Esophagus (tissue), 2 donors: ENCODE measurements around the gene MTHFD1L. TPM values are rescaled to one million over a fixed set of nuclear protein-coding genes. Genes with fewer than 3 reads are reported as not detected.

Experiments
- H3K27ac ChIP-seq, 2 donors: one replicate each; pipeline ENCODE4 v1.5.1; 2013; ENCODE audit warnings: low read depth in 2 of 2, mild to moderate bottlenecking in 2 of 2, inconsistent platforms in 1 of 2, low read length in 1 of 2, moderate library complexity in 1 of 2
- H3K27me3 ChIP-seq, 2 donors: one replicate each; pipeline ENCODE4 v1.6.1; 2013; ENCODE audit warnings: low read length in 2 of 2, control low read depth in 1 of 2, mild to moderate bottlenecking in 1 of 2; ENCODE audit not compliant: insufficient read depth in 2 of 2, control insufficient read depth in 1 of 2
- H3K36me3 ChIP-seq, 2 donors: one replicate each; pipeline ENCODE4 v1.6.1; 2013; ENCODE audit warnings: low read length in 1 of 2; ENCODE audit not compliant: control insufficient read depth in 2 of 2, insufficient read depth in 2 of 2
- H3K4me1 ChIP-seq, 2 donors: one replicate each; pipeline ENCODE4 v1.6.1; 2013; ENCODE audit warnings: low read length in 1 of 2; ENCODE audit not compliant: control insufficient read depth in 2 of 2, insufficient read depth in 2 of 2
- H3K4me3 ChIP-seq, 2 donors: one replicate each; pipeline ENCODE4 v1.5.1; 2013; ENCODE audit warnings: low read length in 2 of 2, mild to moderate bottlenecking in 2 of 2, low read depth in 1 of 2, moderate library complexity in 1 of 2
- H3K9me3 ChIP-seq, 2 donors: one replicate each; pipeline ENCODE4 v1.6.1; 2013; ENCODE audit warnings: mild to moderate bottlenecking in 2 of 2, low read depth in 1 of 2, low read length in 1 of 2, moderate library complexity in 1 of 2; ENCODE audit not compliant: control insufficient read depth in 2 of 2, insufficient read depth in 1 of 2
- WGBS, 2 donors: extraction: QIAGEN DNeasy Blood & Tissue Kit; methylation state at CpG; one replicate each; pipeline ENCODE4 v1.1.7; 2013; 5-methylcytosine and 5-hydroxymethylcytosine counted together
- polyA plus RNA-seq, 2 donors: library from polyadenylated mRNA; stranded (reverse); fragments of 200-250 nt; gene quantifications; one replicate each; pipeline ENCODE4 v1.2.3, GENCODE V29; 2013
- donor health status: healthy with polysubstance abuse.
- donor health status: Bipolar disorder and iron deficiency.

MTHFD1L gene
- polyA plus RNA-seq, 2 donors: 1.6 to 4.1 TPM

DNA sequence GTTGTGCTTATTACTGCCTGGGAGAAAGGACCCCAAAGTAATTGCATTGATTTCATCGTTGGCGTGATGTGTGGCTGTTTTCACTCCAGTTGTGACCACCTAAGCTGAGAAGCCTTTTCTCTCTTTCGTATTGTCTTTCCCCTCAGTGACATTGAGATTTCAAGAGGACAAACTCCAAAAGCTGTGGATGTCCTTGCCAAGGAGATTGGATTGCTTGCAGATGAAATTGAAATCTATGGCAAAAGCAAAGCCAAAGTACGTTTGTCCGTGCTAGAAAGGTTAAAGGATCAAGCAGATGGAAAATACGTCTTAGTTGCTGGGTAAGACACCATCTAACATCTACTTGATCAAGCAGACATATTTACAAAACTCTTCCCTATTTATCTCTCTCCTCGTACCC lies 60.5 kb downstream of the MTHFD1L start:
- 76 to 80% methylated on average over 7 of the region's 7 CpGs for WGBS, 2 donors
- no peak overlapping the region for H3K4me3 ChIP-seq
- H3K36me3 ChIP-seq: peaks cover 0 to 2% of the 10 kb centered on the region in 2 donors
- H3K4me1 ChIP-seq: no peaks in the 10 kb centered on the region
- H3K27me3 ChIP-seq: no peaks in the 10 kb centered on the region
- no peak overlapping the region for H3K27ac ChIP-seq
- no peaks in the 10 kb centered on the region for H3K9me3 ChIP-seq

DNA sequence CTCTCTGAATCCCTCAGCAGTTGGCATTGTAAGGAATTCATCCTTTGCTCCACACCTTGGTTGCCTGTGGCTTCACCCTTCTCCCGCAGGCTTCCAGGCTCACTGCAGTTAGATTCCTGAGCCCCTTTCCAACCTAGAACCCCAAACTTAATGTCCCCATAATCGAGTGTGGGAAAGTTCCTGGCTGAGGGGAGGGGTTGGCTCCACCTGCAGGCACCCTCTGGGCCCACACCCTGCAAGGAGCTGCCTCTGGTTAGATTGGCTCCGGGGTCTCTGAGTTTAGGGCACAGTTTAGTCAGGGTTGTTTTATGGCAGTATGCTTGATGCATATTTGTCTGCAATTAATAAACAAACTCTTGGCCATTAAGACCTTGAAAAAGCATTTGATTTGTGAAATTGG lies 63.4 kb downstream of the MTHFD1L start:
- Histone ChIP-seq H3K9me3 (no peaks in the 10 kb centered on the region), H3K4me3 (no peak overlapping the region), H3K4me1 (no peaks in the 10 kb centered on the region), H3K27ac (no peak overlapping the region), H3K36me3 (no peaks in the 10 kb centered on the region), H3K27me3 (no peaks in the 10 kb centered on the region)
- WGBS, 2 donors: 78 to 82% methylated on average over 3 of the region's 3 CpGs

DNA sequence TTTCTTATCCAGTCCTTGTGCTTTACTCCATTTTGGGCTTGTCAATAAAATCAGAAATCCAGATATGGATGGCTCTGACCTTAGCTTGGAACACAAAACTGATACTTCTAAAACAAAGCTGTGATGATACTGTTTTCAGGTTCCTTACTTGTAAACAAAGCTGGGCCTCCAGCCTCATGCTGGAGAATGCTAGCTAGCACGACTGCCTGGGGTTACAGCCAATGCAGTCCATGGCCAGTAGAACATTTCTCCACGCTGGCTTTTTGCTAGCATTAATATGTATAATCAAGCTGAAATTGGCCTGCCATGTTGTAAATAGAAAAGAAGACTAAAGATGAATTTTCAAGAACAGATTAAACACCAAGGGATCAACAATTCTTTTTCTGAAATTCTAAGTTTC lies 63.9 kb downstream of the MTHFD1L start:
- H3K9me3 ChIP-seq: no peaks in the 10 kb centered on the region
- no peaks in the 10 kb centered on the region for H3K4me1 ChIP-seq
- no peaks in the 10 kb centered on the region for H3K27me3 ChIP-seq
- no peaks in the 10 kb centered on the region for H3K36me3 ChIP-seq
- no peak overlapping the region for H3K4me3 ChIP-seq
- H3K27ac ChIP-seq: no peak overlapping the region
- WGBS, 2 donors: 70 to 71% methylated on average over 2 of the region's 2 CpGs

DNA sequence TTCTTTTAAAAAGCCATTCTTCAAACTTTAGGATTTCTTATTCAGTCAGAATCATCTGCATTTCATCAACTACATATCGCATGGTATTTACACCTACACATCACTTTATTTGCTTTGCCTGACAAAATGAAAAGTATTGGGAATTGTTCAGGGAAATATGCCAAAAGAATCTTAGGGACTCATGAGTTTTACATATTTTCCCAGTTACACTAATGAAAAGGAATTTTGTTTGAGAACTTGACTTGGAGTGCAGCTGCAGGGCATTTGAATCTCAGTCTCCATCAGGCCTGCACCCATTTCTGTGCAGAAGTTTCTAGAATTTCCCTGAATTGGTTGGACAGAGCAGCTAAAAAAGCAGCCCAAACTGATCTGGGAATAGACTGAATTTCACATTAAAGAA lies 65.3 kb downstream of the MTHFD1L start:
- WGBS, 2 donors: 29 to 38% methylated on average over 1 of the region's 1 CpG
- H3K4me3 ChIP-seq: no peak overlapping the region

DNA sequence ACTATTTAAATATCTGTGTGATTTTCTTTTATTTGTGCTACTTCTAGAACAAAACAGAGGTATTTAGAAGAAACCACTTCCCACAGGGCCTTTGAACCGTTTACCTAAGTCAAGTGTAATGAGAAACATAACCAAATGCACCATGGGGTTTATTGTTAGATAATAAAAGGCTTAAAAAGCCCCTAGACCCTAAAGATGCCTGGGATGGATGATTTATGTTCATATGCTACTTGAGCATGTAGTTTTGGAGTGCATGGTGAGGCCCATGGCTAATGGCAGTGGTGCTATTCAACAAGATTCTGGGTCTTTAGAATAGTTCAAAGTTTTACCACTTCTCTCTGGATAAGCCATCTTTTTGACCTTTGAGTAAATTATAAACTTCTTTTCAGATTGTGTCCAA lies 65.9 kb downstream of the MTHFD1L start:
- Histone ChIP-seq H3K27ac (no peak overlapping the region), H3K27me3 (no peaks in the 10 kb centered on the region), H3K4me3 (no peak overlapping the region), H3K9me3 (no peaks in the 10 kb centered on the region), H3K4me1 (no peaks in the 10 kb centered on the region), H3K36me3 (no peaks in the 10 kb centered on the region)
- WGBS, 2 donors: 62 to 67% methylated on average over 1 of the region's 1 CpG

More for the DNA sequence above, 65.3 kb downstream of the MTHFD1L start:
- no peaks in the 10 kb centered on the region for H3K4me1 ChIP-seq
- no peaks in the 10 kb centered on the region for H3K9me3 ChIP-seq
- H3K27me3 ChIP-seq: no peaks in the 10 kb centered on the region
- no peaks in the 10 kb centered on the region for H3K36me3 ChIP-seq
- H3K27ac ChIP-seq: no peak overlapping the region

DNA sequence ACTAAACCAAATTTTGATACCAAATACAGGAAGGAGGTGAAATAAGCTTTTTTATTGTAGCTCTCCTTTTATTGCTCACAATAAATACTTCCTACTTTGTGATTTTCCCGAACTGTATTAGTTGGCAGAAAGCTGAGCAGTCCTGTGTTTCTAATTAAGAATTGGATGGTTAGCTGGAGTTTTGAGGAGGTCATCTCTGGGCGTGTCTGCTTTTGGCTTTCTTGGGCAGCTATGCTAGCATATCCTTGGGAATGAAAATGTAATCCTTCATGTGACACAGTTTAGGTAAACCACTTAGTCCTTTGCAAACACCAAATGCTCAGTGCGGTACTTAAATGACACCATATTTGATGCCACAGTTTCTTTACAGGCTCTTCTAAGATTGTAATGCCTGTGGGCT lies 67.5 kb downstream of the MTHFD1L start:
- no peaks in the 10 kb centered on the region for H3K9me3 ChIP-seq
- H3K27ac ChIP-seq: no peak overlapping the region
- H3K36me3 ChIP-seq: no peaks in the 10 kb centered on the region
- H3K4me1 ChIP-seq: no peaks in the 10 kb centered on the region
- 65 to 71% methylated on average over 3 of the region's 3 CpGs for WGBS, 2 donors
- no peak overlapping the region for H3K4me3 ChIP-seq
- no peaks in the 10 kb centered on the region for H3K27me3 ChIP-seq

DNA sequence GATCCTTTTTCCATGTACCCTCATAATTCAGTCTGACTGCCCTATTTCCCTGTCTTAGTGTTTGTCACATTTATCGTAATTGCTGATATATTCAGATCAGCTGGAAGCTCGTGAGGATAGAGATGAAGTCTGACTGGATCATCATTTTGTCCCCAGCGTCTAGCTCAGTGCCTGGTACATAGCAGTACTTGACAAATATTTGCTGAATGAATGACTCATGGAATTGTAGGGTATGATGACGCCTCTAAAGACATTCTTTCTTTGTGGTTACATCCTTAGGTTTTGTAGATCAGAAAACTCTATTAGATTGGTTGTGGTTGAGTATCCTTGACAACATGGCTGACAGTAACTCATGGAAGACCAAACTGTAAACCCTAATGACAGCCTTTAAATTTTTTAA lies 68.9 kb downstream of the MTHFD1L start:
- WGBS, 2 donors: 93 to 94% methylated on average over 4 of the region's 4 CpGs
- no peaks in the 10 kb centered on the region for H3K9me3 ChIP-seq
- H3K4me1 ChIP-seq: no peaks in the 10 kb centered on the region
- no peaks in the 10 kb centered on the region for H3K27me3 ChIP-seq
- H3K27ac ChIP-seq: no peak overlapping the region
- H3K4me3 ChIP-seq: no peak overlapping the region
- H3K36me3 ChIP-seq: no peaks in the 10 kb centered on the region

DNA sequence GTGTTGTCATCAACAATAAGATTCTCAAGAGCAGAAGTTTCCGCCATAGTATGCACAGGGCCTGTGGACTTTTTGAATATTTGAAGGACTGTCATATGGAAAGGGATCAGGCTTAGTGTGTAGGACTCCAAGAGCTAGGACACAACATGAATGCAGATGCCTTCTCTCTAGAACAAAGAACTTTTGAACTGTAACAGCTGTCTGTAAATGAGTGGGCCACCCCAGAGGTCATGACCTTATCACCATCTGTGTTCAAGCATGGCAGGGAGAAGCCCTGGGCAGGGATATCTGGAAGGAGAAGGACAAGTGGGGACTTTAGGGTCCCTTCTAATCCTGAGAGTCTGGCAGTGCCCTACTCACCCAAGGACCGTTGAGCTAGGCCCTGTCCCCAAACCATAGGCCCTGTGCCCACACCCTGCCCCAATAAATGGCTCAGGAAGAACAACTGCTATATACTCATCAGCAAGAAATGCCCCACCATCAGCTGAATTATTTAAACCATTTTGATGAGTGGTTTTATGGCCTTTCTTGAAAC lies 70.6 kb downstream of the MTHFD1L start:
- Histone ChIP-seq H3K4me1 (no peaks in the 10 kb centered on the region), H3K36me3 (no peaks in the 10 kb centered on the region), H3K4me3 (no peak overlapping the region), H3K27ac (no peak overlapping the region), H3K27me3 (no peaks in the 10 kb centered on the region), H3K9me3 (no peaks in the 10 kb centered on the region)
- WGBS, 2 donors: 92 to 99% methylated on average over 2 of the region's 2 CpGs

DNA sequence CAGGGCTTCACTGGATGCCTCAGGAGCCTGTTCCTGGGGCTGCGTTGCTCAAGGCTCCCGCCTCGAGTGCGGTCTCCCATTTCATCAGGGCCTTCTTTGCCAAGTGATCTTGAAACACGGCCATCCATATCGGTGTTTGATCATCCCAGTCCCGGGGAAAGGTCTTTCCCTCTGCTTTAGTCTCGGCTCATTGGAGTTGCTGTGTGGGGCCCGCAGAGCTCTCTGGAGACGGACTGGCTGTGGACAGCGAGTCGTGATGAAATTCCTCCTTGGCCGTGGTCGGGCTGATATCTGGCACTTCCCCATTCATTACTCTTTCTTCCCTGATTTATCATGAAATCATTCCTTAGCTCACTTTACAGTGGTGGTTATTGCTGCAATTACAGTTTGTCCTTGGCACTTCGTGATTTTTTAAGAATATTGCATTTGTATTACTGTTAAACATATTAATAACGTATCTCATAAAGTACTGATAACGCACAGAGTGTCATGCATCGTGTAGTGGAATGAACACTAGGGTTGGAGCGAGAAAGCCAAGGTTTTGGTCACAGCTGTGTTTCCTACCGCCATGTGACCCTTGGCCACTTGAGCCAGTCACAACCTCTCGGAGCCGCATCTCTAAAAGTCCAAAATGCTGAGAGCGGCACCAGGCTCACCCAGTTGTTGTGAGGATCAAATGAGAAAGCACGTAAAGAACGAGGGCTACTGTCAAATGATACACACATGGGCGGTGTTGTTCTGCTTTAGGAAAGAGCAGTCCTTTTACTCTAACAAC lies 71.8 kb downstream of the MTHFD1L start:
- H3K9me3 ChIP-seq: no peaks in the 10 kb centered on the region
- H3K4me3 ChIP-seq: no peak overlapping the region
- 89 to 93% methylated on average over 26 of the region's 26 CpGs for WGBS, 2 donors
- H3K27ac ChIP-seq: no peak overlapping the region
- no peaks in the 10 kb centered on the region for H3K27me3 ChIP-seq
- H3K4me1 ChIP-seq: no peaks in the 10 kb centered on the region
- H3K36me3 ChIP-seq: no peaks in the 10 kb centered on the region

DNA sequence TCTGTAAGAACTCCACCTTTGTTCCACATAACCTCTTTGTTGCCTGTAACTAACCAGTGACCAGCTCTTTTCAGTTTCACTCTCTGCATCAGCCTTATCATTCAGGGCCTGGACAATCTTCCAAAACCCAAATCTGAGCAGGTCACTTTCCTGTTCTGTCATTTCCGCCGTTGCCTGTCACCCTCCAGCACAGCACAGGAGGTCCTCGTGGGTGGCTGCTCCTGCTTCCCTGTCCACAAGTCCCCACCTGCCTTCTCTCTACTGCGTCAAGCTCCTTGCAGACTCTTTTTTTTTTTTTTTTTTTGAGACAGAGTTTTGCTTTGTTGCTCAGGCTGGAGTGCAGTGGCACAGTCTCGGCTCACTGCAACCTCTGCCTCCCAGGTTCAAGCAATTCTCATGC lies 73.9 kb downstream of the MTHFD1L start:
- Histone ChIP-seq H3K4me1 (no peaks in the 10 kb centered on the region), H3K27me3 (no peaks in the 10 kb centered on the region), H3K9me3 (no peaks in the 10 kb centered on the region), H3K36me3 (no peaks in the 10 kb centered on the region), H3K4me3 (no peak overlapping the region), H3K27ac (no peak overlapping the region)
- 76 to 81% methylated on average over 5 of the region's 5 CpGs for WGBS, 2 donors
